Measurements from ENCODE around the gene TMIE. TPM values are rescaled to one million over a fixed set of nuclear protein-coding genes. Genes with fewer than 3 reads are reported as not detected.
"Not testable (repeated sequence)": the region's sequence is repeated elsewhere in the genome, so short reads cannot be mapped to it uniquely, and the experiment has no call there.

The TMIE gene
- total RNA-seq, 2 donors from 2014 or later: 0.18 to 1.6 TPM

GRCh38 chr3:46700772-46701171, 420 bp upstream of the TMIE start:
- 25% methylated on average over 4 of the region's 4 CpGs for WGBS
- Histone ChIP-seq H3K4me1 (replicated peaks) (peaks cover 5% of the 10 kb centered on the region), H3K4me3 (peak overlapping the region in 1 of 2 donors; percentile 18), H3K27me3 (replicated peaks; ENCODE audit: insufficient read depth) (peaks cover 6% of the 10 kb centered on the region), H3K27ac (no peak overlapping the region), H3K9me3 (no peaks in the 10 kb centered on the region), H3K36me3 (no peaks in the 10 kb centered on the region)
- intact Hi-C loops (cut with DNase I): loop anchor here (10.0 kb wide), 3 partner anchors 164 to 624 kb away; partner anchors contain the start of gene MYL3
- no peak for DNase-seq (ENCODE audit: low spot score)
- TF ChIP-seq CTCF (IDR thresholded peaks at IDR 0.05) (no peak), POLR2A (IDR thresholded peaks at IDR 0.05) (no peak), POLR2AphosphoS5 (IDR thresholded peaks at IDR 0.05) (no peak)

GRCh38 chr3:46702246-46703012, 1.2 kb downstream of the TMIE start:
- Histone ChIP-seq H3K27ac (no peak overlapping the region), H3K4me3 (no peak overlapping the region), H3K4me1 (replicated peaks) (peaks cover 5% of the 10 kb centered on the region), H3K36me3 (no peaks in the 10 kb centered on the region), H3K27me3 (replicated peaks; ENCODE audit: insufficient read depth) (peaks cover 6% of the 10 kb centered on the region), H3K9me3 (no peaks in the 10 kb centered on the region)
- intact Hi-C loops (cut with DNase I): loop anchor here (10.0 kb wide), 3 partner anchors 162 to 622 kb away; partner anchors contain the start of gene MYL3
- 94% methylated on average over 4 of the region's 4 CpGs for WGBS
- DNase-seq (ENCODE audit: low spot score): no peak
- TF ChIP-seq POLR2A (IDR thresholded peaks at IDR 0.05) (no peak), POLR2AphosphoS5 (IDR thresholded peaks at IDR 0.05) (no peak), CTCF (IDR thresholded peaks at IDR 0.05) (no peak)

DNA sequence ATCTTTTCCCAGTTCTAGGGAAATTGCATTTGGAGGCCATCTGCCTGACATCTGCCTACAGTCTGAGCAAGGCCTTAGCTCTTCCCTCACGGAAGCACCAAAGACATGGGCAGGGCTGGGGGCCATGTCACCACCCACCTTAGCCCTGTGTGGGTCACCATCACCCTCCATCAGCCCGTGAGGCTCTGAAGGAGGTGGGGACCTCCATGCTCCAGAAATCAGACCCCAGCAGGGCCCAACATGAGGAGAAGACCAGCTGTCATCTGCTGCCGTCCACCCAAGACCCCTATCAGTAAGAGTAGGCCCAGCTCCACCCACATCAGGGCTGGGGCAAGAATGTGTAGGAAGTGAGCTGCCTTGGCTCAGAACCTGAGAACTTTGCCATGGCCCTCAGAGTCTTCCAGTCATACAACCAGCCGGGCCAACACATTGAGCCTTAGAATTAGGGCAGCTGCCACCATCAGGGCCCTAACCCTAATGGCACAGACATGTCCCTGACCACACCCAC, 1.9 kb downstream of the TMIE start:
- Histone ChIP-seq H3K9me3 (no peaks in the 10 kb centered on the region), H3K36me3 (no peaks in the 10 kb centered on the region), H3K4me1 (replicated peaks) (peaks cover 5% of the 10 kb centered on the region), H3K27me3 (replicated peaks; ENCODE audit: insufficient read depth) (peaks cover 6% of the 10 kb centered on the region), H3K4me3 (no peak overlapping the region), H3K27ac (no peak overlapping the region)
- no peak for DNase-seq (ENCODE audit: low spot score)
- 100% methylated on average over 4 of the region's 4 CpGs for WGBS
- TF ChIP-seq CTCF (IDR thresholded peaks at IDR 0.05) (no peak), POLR2A (IDR thresholded peaks at IDR 0.05) (no peak), POLR2AphosphoS5 (IDR thresholded peaks at IDR 0.05) (no peak)
- intact Hi-C loops (cut with DNase I): loop anchor here (10.0 kb wide), 3 partner anchors 162 to 622 kb away; partner anchors contain the start of gene MYL3

- H3K4me1 ChIP-seq (replicated peaks); H3K36me3 ChIP-seq; H3K9me3 ChIP-seq; DNase-seq (ENCODE audit: low spot score); H3K4me3 ChIP-seq; H3K27me3 ChIP-seq (replicated peaks; ENCODE audit: insufficient read depth); H3K27ac ChIP-seq: not testable (repeated sequence)
- 76% methylated on average over 3 of the region's 7 CpGs for WGBS
- intact Hi-C loops (cut with DNase I): loop anchor here (2.0 to 10.0 kb wide), 4 partner anchors 160 to 620 kb away; partner anchors contain the start of gene MYL3
Observed at GRCh38 chr3:46704346-46704745, 3.2 kb downstream of the TMIE start.

DNA sequence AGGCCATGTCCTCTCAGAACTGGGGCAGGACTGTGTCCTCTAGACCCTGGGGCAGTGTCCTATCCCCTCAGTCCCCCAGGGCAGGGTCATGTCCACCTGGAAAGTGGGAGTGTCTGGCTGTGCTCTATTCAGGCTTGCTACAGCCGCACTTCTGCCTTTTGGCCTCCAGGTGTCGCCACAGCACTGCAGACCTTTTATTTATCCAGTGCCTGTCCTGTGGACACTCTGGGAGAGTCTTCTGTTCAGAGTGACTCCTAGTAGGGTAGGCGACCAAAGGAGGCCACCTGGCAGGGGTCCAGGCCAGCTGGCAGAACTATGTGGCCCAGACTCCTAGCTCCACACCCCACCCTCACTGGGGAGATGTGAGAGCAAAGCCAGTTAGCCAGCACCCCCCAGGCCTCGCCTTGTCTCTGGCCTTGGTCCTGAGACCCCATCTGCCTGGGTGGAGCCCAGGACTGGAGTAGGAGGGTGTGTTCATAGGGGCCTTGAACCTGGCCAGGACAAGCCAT, 3.9 kb downstream of the TMIE start:
- WGBS: 25% methylated on average over 4 of the region's 4 CpGs
- Histone ChIP-seq H3K27me3 (replicated peaks; ENCODE audit: insufficient read depth) (peaks cover 6% of the 10 kb centered on the region), H3K9me3 (no peaks in the 10 kb centered on the region), H3K4me3 (no peak overlapping the region), H3K36me3 (no peaks in the 10 kb centered on the region), H3K4me1 (replicated peaks) (peaks cover 5% of the 10 kb centered on the region), H3K27ac (no peak overlapping the region)
- TF ChIP-seq CTCF (IDR thresholded peaks at IDR 0.05) (peak; percentile 90 to 98 (median 94)), POLR2A (IDR thresholded peaks at IDR 0.05) (no peak), POLR2AphosphoS5 (IDR thresholded peaks at IDR 0.05) (no peak)
- intact Hi-C loops (cut with DNase I): loop anchor here (2.0 to 10.0 kb wide), 4 partner anchors 160 to 620 kb away; partner anchors contain the start of gene MYL3
- DNase-seq (ENCODE audit: low spot score): peak; percentile 69
